Smooth muscle cell (in vitro differentiated cells): ENCODE data around the gene CA14. TPM values are rescaled to one million over a fixed set of nuclear protein-coding genes. Genes with fewer than 3 reads are reported as not detected.
A peak's percentile ranks its signal among the peaks of the same experiment; 100 is the strongest.
"Not testable (repeated sequence)": the region's sequence is repeated elsewhere in the genome, so short reads cannot be mapped to it uniquely, and the experiment has no call there.

Experiments
- DNase-seq: peaks from one replicate; lab custom pipeline; 2025; ENCODE audit not compliant: unreplicated experiment; lab: John Stamatoyannopoulos, UW
- H2AFZ ChIP-seq: fragments of 200-600 bp; sonication (generic); 2 replicates; pipeline ENCODE4 v1.6.0; 2016; ENCODE audit warnings: antibody characterized with exemption, low read depth, mild to moderate bottlenecking
- H3F3A ChIP-seq: fragments of 200-600 bp; sonication (generic); 2 replicates; pipeline ENCODE4 v1.6.0; 2017; ENCODE audit warnings: antibody characterized with exemption, low read depth
- H3K27ac ChIP-seq: fragments of 200-600 bp; sonication (generic); 2 replicates; pipeline ENCODE4 v1.5.1; 2016; ENCODE audit warnings: low read depth, mild to moderate bottlenecking
- H3K27me3 ChIP-seq: fragments of 200-600 bp; sonication (generic); 2 replicates; pipeline ENCODE4 v1.6.1; 2016; ENCODE audit warnings: low read depth, mild to moderate bottlenecking
- H3K36me3 ChIP-seq: fragments of 200-600 bp; sonication (generic); 2 replicates; pipeline ENCODE4 v1.5.1; 2016; ENCODE audit warnings: low read depth
- H3K4me1 ChIP-seq: fragments of 200-600 bp; sonication (generic); 2 replicates; pipeline ENCODE4 v1.5.1; 2016; ENCODE audit warnings: low read depth
- H3K4me2 ChIP-seq: fragments of 200-600 bp; sonication (generic); 2 replicates; pipeline ENCODE4 v1.6.0; 2016; ENCODE audit warnings: mild to moderate bottlenecking
- H3K4me3 ChIP-seq: fragments of 200-600 bp; sonication (generic); 2 replicates; pipeline ENCODE4 v1.5.1; 2016; ENCODE audit warnings: mild to moderate bottlenecking
- H3K79me2 ChIP-seq: fragments of 200-600 bp; sonication (generic); 2 replicates; pipeline ENCODE4 v1.6.0; 2016; ENCODE audit warnings: low read depth, mild to moderate bottlenecking
- H3K9ac ChIP-seq: fragments of 200-600 bp; sonication (generic); 2 replicates; pipeline ENCODE4 v1.6.0; 2016; ENCODE audit warnings: low read depth
- H3K9me3 ChIP-seq: fragments of 200-600 bp; sonication (generic); replicated peaks from 2 replicates; pipeline ENCODE4 v1.5.1; 2016; ENCODE audit warnings: low read depth
- H4K20me1 ChIP-seq: fragments of 200-600 bp; sonication (generic); 2 replicates; pipeline ENCODE4 v1.6.0; 2016; ENCODE audit warnings: low read depth
- CTCF ChIP-seq: fragments of 200-600 bp; sonication (generic); IDR thresholded peaks from 2 replicates; pipeline ENCODE4 v1.5.1; 2017; ENCODE audit warnings: borderline replicate concordance, mild to moderate bottlenecking, antibody characterized with exemption; ENCODE audit not compliant: insufficient read depth, poor library complexity, severe bottlenecking
- WGBS: methylation state at CpG from one replicate; pipeline ENCODE4 v1.1.7; 2016; ENCODE audit warnings: low lambda C conversion rate; 5-methylcytosine and 5-hydroxymethylcytosine counted together
- polyA plus RNA-seq: library from polyadenylated mRNA; unstranded; fragments of >200 nt; fragmentation: Nextera tagmentation; extraction: Ambion mirVana; gene quantifications from 2 replicates; pipeline ENCODE4 v1.2.1, GENCODE V29; 2016
- total RNA-seq: library from RNA; depleted of rRNA; stranded (reverse); fragments of >200 nt; gene quantifications from 2 replicates; pipeline ENCODE4 v1.2.3, GENCODE V29; 2014

CA14 gene
- total RNA-seq (0.22 TPM in 1 of 2 replicates, not detected in the other), polyA plus RNA-seq (0.59 and 0.91 TPM in 2 replicates)

DNA sequence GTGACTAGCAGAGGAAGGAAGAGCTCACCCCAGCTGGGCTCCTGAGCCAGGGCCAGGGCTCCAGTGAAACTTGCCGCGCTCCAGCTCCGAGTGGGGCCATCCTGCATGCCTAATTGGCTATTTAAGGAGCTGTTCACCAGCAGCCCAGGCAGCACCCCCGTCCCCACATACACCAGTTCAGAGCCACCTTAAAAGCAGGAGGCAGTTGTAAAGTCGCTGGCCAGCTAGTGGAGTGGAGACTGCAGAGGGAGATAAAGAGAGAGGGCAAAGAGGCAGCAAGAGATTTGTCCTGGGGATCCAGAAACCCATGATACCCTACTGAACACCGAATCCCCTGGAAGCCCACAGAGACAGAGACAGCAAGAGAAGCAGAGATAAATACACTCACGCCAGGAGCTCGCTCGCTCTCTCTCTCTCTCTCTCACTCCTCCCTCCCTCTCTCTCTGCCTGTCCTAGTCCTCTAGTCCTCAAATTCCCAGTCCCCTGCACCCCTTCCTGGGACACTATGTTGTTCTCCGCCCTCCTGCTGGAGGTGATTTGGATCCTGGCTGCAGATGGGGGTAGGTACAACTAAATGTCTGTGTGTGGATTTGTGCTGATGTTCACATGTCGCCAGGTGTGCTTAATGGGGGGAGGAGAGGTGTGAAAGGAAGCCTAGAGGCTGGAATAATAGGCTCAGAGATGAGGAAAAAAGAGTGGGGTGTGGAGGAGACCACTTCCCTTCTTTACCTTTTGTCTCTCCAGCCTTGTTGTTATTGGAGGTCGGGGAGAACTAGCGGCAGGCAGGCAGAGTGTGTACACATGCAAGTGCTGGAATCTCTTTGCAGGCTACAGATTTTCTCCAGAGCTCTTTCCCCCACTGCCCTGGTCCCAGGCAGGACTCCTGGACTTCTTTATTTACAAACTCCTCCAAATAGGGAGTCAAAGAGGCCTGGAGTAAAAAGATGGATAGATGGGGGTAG is at the start of gene CA14:
TSS of gene CA14 (plus strand) at position 151 of the 962 bp plus-strand sequence. CDS start at position 506, 355 bp downstream.
- H3K4me3 ChIP-seq, result no peak within 1 kb of the TSS
- no peaks in the 10 kb centered on the region for H3K36me3 ChIP-seq
- H3K9ac ChIP-seq, result no peak within 1 kb of the TSS
- H3F3A ChIP-seq, result no peaks in the 10 kb centered on the region
- DNase-seq, result no peak
- H4K20me1 ChIP-seq, result no peaks in the 10 kb centered on the region
- H3K9me3 ChIP-seq, result no peaks in the 10 kb centered on the region
- WGBS, result 14% methylated on average over 13 of the region's 13 CpGs
- H3K27ac ChIP-seq, result no peak within 1 kb of the TSS
- peak within 1 kb of the TSS; percentile 86 for H3K4me2 ChIP-seq
- H3K4me1 ChIP-seq, result peaks cover 18% of the 10 kb centered on the region
- H3K27me3 ChIP-seq, result no peaks in the 10 kb centered on the region
- H3K79me2 ChIP-seq, result no peaks in the 10 kb centered on the region
- peak within 1 kb of the TSS; percentile 75 for H2AFZ ChIP-seq
- TF ChIP-seq CTCF, result no peak

- H3K27ac ChIP-seq, H3K27me3 ChIP-seq, H3K9me3 ChIP-seq, H3K4me1 ChIP-seq, H3K4me2 ChIP-seq, H3K36me3 ChIP-seq, H3K79me2 ChIP-seq, H3K4me3 ChIP-seq, H4K20me1 ChIP-seq, H3F3A ChIP-seq, DNase-seq, H2AFZ ChIP-seq, H3K9ac ChIP-seq: not testable (repeated sequence)
- WGBS, result 96% methylated on average over 6 of the region's 6 CpGs
Measured at GRCh38 chr1:150208460-150208859, 49.1 kb upstream of the CA14 start.

DNA sequence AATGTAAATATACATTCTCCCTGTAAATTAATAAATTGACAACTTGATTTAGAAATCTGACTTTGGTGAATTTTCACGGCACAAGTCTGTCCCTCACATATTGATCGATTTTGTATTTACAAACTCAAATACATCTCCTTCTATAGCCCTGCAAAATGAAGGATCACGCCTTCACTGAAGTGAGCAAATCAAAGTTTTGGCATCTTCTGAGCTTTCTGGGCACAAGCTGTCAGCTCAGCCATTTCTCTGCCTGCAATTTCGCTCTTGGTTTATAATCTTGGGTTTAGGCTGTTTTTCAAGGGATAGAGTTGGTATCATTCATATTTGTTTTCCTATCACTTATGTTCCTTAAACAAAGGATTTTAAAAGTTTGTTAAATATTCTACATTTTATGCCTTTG is 47.5 kb upstream of the CA14 start:
- H3K9me3 ChIP-seq, result no peaks in the 10 kb centered on the region
- no peak overlapping the region for H3K9ac ChIP-seq
- 94% methylated on average over 4 of the region's 4 CpGs for WGBS
- H3K4me2 ChIP-seq, result no peak overlapping the region
- H3K4me3 ChIP-seq, result no peak overlapping the region
- H3K36me3 ChIP-seq, result no peaks in the 10 kb centered on the region
- H2AFZ ChIP-seq, result peak overlapping the region; percentile 41
- TF ChIP-seq CTCF, result no peak
- H3K79me2 ChIP-seq, result no peaks in the 10 kb centered on the region
- H3K4me1 ChIP-seq, result peaks cover 6% of the 10 kb centered on the region
- DNase-seq, result no peak
- H3F3A ChIP-seq, result no peaks in the 10 kb centered on the region
- no peak overlapping the region for H3K27ac ChIP-seq
- H4K20me1 ChIP-seq, result no peaks in the 10 kb centered on the region
- no peaks in the 10 kb centered on the region for H3K27me3 ChIP-seq

- no peak for TF ChIP-seq CTCF
- H3K27ac ChIP-seq, result no peak overlapping the region
- no peaks in the 10 kb centered on the region for H3F3A ChIP-seq
- no peak overlapping the region for H2AFZ ChIP-seq
- no peaks in the 10 kb centered on the region for H3K27me3 ChIP-seq
- no peaks in the 10 kb centered on the region for H3K79me2 ChIP-seq
- no peak overlapping the region for H3K9ac ChIP-seq
- H3K36me3 ChIP-seq, result no peaks in the 10 kb centered on the region
- no peak overlapping the region for H3K4me2 ChIP-seq
- 97% methylated on average over 4 of the region's 4 CpGs for WGBS
- peaks cover 6% of the 10 kb centered on the region for H3K4me1 ChIP-seq
- no peak for DNase-seq
- no peak overlapping the region for H3K4me3 ChIP-seq
- H4K20me1 ChIP-seq, result no peaks in the 10 kb centered on the region
- H3K9me3 ChIP-seq, result no peaks in the 10 kb centered on the region
Measured at GRCh38 chr1:150210706-150211105, 46.9 kb upstream of the CA14 start.
